ENCODE results near the gene RFC2.
A peak's percentile ranks its signal among the peaks of the same experiment; 100 is the strongest.

RFC2 gene

DNA sequence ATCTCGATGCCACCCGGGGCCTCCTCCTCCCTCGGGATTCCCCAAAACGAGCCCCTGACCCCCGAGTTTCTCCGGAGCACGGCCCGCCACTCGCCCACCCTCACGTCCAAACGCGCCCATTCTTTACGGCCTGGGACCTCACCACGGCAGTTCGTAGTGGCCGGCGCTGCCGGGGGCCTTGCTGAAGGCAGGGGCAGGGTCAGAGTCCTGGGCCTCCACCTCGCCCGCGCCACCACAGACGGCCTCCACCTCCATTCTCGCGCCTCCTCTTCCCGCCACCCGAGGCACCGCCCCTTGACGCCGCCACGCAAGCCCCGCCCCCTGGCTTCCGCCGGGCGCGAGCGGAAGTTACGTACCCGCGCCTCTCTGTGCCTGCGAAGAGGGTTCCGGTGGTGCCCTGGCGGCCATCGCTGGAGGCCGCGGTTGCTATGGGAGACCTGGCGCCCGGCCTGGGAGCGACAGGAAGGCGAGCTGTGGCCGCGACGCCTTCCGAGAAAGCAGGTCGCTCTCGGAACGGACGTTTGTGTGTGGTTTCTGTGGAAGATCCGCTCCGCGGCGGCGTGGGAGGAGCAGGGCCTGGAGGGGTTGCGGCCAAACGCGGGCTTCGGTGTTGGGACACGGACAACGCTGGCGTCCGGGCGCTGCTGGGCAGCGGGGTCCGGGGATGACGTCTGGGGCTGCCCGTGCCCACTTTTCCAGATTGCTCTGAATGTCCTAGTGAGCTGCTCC, at the start of gene RFC2:
Gene RFC2 (minus strand): TSS at position 271 of the 729 bp plus-strand sequence. CDS start 16 bp downstream, at position 255.
- peak; percentile 96 to 98 for DNase-seq

DNA sequence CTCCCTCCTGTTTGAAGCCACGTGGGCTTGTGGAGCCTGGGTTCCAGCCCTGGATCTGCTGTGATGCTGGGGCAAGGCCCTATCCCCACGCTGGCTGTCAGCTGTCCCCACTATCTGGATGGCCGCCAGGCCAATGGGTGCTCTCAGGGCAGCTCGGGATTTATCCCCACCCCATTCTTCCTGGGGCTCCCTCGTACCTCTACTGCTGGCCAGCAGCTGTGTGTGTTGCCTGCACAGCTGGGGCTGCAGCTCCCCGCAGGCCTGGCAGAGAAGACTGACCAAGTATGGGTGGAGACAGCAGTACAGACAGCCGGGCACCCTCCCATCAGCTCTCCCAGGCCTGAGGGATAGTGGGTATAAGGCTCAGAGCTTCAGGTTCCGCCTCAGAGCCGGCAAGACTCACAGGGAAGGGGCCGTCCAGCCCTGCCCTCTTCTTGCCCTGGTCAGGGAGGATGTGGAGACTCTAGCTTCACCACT, 48.6 kb upstream of the RFC2 start:
- no peak for DNase-seq

DNA sequence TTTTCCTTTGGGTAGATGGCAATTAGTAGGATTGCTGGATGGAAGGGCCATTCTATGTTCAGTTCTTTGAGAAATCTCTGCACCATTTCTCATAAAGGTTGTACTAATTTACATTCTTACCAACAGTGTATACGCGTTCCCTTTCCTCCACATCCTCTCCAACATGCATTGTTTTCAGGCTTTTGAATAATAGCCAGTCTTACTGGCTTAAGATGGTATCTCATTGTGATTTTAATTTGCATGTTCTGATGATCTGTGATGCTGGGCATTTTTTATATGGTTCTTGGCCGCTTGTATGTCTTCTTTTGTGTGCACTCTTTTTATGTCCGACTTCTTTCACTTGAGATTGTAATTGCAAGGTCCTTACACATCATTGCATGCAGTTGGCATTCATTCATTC, 46.7 kb upstream of the RFC2 start:
- DNase-seq: no peak

DNA sequence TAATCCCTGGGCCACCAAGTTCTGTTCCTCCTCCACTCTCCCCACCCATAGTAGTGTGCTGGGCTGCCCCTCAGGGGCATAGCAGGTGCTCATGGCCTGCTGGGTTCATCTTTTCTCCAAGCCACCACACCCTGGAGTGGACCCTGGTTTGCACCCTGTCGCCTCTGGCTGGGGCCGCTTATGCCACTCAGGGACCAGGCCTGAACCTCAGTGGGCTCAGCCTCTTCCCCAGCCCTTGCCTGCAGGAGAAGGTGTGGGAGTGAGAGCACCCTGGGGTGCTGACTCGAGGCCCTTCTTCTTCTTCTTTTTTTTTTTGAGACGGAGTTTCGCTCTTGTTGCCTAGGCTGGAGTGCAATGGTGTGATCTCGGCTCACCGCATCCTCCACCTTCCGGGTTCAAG, 45.2 kb upstream of the RFC2 start:
- DNase-seq: no peak

DNA sequence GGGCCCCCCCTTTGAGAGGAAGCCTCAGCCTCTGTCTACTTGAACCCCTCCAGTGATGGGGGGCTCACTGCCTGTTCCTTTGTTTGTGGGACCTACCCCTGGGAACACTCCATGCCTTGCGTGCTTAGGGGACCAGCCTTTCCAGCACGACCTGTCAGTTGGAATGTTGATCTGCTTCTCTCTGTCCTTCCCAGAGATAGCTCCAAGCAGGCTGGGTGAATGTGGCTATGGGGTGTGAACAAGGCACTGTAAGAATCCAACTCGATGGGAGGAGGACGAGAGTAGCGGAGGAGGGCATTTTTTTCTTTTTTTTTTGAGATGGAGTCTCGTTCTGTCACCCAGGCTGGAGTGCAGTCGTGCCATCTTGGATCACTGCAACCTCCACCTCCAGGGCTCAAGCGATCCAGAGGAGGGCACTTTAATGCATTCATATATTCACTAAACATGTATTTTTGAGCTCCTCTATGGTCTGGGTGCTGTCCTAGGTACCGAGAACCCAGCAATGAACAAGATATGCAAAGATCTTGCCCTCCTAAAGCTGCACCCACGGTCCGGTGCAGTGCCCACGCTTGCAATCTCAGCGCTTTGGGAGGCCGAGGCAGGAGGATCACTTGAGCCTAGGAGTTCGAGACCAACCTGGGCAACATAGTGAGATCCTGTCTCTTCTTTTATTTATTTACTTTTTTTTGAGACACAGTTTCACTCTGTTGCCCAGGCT, 43.5 kb upstream of the RFC2 start:
- DNase-seq: no peak

DNA sequence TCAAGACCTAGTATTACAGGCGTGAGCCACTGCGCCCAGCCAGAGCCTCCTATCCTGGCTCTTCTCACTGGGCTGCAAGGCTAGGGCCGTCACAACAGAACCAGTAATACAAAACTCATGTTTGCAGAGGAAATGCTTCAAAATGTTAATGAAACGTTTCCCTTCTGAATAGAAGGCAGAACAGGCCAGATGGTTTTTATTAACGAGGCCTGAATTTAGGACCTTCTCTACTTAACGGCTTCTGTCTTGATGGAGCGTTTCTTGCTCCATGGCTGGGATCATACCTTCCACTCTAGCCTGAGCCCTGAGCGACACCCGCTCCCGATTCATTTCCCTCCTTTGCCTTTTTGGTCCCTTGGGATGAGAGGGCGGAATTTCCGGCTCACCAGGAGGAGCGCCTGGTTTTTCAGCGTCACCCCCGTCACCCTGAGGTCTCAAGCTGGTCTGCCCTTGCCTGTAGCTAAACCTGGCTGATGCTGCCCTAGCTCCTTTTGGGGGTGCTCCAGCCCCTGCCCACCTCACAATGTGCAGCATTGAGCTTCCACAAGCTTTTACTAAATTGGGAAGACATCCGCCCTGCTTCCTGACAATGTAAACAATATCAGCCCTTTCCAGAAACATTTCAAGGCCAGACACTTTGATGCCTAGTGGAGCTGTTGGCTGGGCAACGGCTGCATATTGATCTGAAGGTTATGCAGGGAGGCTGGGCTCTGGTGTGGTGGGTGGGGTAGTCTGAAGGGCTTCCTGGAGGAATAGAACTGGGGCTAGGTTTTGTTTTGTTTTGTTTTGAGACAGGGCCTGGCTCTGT, 40.2 kb upstream of the RFC2 start:
- DNase-seq: no peak

DNA sequence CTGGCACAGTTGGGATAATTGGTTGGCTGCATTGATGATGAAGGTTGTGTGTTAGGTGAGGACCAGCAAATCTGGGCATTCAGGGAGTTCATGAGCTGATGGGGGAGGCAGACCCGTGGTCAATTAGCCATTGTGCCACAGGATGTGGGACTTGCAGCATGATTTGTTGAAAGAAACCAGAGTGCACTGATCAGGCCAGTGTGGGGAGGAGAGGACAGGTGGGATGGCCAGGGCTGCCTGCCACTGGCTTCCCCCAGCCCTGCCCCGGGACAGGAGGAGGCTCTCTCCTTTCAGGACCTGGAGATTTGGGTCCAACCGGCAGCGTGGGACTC, 39.3 kb upstream of the RFC2 start:
- DNase-seq: no peak

DNA sequence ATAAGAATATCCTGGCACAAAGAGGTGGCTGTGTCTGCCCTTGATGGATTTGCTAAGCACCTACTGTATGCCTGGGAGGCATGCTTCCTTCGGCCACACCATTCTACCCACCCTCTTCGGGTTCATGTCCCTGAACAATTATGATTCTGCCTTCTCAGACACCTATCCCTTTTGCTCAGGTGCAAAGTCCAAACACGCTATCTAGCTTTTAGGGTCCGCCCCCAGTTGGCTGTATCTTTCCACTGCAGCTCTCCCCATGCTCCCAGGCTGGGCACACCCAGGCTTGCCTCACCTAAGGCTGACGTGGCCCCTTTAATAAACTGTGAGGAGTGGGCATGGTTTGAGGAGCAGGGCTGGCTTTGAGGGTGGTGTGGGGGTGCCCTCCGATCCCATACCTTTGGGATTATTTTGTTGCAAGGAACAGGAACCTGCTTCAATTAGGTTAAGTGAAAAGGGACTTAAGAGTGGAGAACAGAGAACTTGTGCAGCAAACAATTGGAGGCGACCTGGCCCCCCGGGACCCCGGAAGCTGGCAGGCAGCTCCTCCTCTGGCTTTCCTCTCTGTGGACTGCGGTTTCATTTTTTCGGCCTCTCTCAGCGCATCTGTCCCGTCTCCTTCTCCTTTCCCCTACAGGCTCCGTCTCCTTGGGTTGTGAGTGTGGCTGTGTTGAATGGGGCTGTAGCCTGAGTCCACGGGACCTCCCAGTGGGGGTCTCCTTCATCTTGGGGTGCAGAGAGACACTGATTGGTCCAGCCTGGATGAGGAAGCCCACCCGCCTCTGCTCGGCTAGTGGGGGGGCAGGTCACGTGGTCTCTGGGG, 38.8 kb upstream of the RFC2 start:
- no peak for DNase-seq

DNA sequence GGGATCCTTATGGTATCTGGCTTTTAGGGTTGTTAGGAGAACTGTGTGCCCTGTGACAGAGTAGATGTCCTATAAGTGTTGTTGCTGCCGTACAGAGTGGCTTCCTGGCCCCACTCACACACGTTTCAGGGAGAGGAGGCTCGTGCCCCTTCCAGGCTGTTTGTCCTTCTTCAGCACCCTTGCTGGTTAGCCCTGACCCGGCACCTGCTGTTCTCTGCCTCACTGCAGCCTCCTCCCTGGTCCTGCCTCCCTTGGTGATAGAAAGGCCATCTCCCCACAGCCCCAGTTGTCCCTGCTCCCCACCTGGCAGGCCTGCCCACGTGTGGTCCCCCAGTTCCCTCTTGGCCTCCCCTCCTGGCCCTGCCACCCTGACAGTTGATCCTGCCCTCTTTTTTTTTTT, 37.3 kb upstream of the RFC2 start:
- no peak for DNase-seq

DNA sequence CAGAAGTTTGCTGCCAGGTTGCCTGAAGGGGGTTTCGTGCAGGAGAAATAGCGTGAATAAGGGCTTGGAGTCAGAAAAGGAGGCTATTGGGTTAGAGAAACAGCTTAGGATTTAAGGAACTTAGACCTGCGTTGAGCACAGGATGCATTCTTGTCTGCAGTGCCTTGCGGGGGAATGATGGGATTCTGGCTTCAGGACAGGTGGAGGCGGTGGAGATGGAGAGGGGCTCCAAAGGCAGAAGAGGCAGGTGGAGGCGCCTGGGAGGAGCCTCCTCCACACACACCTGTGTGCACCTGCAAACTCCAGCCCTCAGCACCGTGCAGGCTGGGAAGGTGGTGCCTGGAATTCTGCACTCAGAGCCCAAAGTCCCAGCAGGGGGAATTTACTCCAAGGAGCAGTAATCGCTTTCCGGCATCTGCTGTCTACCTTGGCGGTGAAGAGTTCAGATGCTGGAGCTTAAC, 36.8 kb upstream of the RFC2 start:
- no peak for DNase-seq

DNA sequence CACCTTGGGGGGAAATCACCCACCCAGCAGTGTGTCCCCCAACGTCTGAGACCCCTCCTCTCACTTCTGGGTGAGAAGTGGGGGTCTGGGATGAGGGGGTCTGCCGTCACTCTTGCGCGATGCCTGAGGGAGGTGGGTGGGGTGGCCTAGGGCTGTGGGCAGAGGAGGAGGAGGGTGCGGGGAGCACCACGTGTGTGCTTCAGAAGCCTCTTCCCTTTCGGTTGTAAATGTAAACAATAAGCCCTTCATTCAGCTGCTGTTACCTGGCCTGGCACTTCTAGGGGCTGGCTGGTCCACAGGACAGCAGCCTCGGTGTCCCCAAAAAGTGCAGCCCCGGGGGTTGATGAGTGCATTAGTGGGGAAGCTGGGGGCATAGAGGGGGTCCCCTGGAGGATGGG, 36.4 kb upstream of the RFC2 start:
- DNase-seq: no peak

DNA sequence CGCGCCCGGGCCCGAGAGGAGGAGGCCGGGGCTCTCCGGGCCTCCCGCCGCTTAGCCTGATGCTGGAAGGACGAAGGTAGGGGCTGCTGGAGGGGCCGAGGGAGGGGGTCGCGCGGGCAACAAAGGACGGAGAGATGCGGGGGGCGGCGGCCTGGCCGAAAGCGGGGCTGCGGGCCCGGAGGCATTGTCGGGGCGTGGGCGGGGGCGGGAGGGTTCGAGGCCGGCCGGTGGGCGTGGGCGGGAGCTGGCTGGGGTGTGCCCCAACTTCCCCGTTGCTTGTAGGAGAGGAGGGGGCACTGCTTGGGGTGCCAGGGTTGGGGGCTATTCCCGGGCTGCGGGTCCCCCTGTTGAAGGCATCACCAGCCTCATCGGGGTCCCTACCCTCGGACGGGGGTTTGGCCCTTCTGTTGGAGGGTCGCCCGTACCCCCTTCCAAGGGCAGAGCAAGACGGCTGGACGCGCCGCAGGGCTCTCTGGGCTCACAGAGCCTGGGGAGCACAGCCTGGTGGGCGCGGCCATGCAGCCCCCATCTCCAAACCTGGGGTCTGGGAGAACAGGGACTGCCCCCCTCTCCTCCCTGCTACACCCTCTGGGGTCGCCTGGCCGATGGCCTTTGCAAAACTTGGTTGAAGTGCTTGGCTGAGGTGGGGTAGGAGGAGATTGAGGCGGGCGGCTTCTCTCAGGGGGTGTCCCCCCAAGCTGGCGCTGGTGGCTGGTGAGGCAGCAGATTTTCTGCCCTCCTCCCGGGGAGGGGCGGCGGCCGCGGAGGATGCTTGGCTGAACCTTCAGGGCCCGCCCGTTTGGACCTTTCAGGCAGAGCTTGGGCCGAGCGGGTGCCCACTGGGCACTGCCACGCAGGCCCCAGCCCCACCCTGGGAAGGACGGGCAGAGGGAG, 35.7 kb upstream of the RFC2 start:
- peak; percentile 25 to 42 for DNase-seq

DNA sequence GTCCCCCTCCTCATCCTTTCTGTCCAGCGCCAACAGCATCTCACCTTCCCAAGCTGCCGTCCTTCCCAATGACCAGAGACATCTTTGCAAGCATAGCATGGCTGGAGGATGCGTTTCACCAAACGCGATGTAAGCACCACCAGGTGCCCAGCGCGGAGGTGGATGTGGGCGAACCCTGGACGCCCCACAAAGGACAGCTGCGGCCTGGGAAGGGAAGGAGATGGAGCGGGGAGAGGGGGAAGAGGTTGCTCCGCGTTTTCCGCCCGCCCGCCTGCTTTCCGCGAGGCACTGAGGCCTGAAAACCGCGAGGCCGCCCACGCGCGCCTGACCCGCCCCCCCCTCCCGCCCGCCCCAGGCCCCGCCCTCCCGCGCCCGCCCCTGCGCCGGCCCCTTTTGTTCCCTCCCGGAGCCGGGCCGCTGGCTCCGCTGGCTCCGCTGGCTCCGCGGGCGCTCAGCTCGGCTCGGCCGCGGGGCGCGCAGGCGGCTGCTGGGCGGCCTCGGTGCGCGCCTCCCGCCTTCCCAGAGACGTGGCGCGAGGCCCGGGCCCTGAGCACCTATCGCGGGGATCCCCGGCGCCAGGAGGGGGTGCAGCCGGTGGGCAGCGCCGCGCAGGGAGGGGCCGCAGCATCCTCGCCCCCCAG, 34.9 kb upstream of the RFC2 start, which contains the start of gene CLIP2:
Gene CLIP2 (plus strand): TSS at position 390 of the 641 bp plus-strand sequence. CDS start 28,140 bp downstream, outside the sequence.
- peak; percentile 82 for DNase-seq

DNA sequence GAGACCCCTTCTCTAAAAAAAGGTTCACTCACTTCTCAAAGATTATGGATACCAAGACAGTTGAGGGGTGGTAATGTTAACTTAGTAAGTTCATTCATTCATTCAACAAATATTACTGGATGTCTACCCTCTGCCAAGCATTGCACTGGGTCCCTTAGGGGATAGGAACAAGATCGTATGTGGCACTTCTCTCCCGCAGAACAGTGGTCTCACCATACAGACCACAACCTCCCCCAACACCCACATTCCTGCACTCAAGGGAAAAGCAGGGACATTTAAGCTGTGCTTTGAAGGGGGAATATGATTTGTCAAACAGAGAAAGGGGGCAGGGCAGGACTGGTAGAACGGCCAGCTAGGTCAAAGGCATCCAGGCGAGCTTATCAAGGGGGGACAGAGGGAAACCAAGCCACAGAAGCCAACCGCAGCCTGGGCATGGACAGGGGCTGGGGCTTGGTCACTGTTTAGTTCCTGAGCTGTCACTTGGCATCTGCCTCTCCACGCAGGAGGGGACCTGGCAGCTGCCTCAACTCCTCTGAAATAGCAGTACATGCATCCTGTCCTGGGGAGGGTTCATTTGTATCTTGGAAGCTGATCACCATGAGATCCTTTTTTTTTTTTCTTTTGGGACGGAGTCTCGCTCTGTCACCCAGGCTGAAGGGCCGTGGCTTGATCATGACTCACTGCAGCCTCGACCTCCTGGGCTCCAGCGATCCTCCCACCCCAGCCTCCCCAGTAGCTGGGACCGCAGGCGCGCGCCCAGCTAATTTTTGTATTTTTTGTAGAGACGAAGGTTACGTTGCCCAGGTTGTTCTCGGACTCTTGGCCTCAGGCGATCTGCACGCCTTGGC, 34.1 kb upstream of the RFC2 start:
- no peak for DNase-seq

DNA sequence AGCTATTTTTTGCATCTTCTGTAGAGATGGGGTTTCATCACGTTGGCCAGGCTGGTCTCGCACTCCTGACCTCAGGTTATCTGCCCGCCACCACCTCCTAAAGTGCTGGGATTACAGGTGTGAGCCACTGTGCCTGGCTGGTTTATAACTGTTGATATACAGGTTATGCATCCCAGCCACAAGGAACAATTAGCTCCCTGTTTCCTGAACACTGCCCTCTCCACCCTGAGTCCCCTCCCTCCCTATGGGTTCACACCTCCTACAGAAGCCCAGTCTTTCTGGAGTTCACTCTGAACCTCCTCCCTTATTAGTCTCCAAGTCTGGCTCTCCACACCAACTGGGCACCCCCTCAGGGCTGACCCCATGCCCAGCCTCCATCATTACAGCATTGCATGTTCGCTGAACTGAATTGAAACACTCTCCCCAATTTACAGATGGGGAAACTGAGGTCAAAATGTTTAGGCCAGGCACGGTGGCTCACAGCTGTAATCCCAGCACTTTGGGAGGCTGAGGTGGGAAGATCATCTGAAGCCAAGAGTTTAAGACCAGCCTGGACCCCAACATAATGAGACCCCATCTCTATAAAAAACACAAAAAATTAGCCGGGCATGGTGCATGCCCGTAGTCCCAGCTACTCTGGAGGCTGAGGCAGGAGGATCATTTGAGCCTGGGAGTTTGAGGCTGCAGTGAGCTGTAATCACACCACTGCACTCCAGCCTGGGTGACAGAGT, 33.3 kb upstream of the RFC2 start:
- no peak for DNase-seq

DNA sequence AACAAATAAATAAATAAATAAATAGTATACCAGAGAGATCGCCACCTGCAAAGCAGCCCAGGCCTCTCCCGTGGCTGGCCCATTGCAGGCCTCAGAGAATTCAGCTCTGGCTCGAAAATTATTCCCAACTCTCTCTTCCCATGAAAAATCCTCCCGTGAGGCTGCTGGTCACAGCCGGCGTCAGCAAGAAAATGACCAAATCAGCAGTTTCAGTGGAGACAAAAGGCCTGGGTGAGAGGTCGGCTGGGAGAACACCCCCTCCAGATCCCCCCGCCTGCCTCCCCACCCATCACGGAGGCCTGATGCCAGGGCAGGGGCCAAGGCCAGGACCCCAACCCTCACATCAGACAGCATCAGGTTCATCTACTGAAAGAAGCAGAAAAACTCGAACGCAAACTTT, 31.9 kb upstream of the RFC2 start:
- no peak for DNase-seq

DNA sequence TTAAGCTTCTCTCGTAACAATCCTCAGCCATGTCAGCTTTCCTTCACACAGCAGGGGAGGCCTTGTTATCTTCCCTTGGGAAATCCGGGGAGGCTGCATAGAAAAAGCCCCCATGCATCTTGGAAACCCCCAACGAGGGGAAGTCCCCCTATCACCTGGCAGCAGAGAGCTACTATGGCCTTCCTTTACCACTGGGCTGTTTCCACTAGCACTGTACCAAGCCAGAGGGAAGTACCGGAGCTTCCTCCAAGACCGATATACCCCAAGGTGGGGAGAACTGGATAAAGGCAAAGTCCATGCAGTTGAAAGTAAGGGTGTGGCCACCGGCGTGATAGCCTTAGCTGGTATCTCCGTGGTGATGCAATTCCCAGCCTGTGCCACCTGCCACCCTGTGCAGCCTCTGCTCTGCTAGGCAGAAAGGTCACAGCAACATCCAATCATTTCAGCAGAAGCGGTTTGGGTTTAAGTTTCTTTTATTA, 30.6 kb upstream of the RFC2 start:
- DNase-seq: peak in 1 of 2 donors; percentile 23

DNA sequence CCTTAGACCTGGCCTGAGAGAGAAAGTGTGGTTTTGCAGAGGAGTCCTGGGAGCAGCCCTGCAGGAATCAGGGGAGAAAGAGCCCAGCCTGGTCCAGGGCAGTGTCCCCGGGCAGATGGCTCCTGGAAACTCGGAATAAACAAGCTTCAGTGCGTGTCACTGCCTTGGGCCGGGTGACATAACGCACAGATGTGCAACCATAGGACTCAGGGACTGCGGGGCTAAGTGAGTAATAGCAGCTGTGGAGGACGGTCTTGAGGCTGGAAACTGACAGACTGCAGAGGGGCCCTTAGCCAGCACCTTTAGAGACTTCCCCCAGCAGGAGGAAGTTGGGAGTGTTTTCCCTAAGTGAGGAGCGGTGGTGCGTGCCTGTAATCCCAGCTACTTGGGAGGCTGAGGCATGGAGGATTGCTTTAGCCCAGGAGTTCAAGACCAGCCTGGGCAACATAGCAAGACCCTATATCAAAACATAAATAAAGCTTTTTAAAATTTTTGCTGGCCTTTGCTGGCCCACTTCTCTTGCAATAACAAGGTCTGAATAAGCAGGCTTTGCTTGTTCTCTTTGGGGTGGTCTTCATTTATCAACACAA, 29.8 kb upstream of the RFC2 start:
- DNase-seq: no peak

Data from CD4-positive, alpha-beta T cell treated with Interleukin-1 beta for 1 hour (primary cell).